K562 (cell line): ENCODE measurements around the gene ZBTB46. TPM values are rescaled to one million over a fixed set of nuclear protein-coding genes. Genes with fewer than 3 reads are reported as not detected.

Source experiments
- ATAC-seq: fragments of 200-7000 bp; cut with Tn5 transposase; 3 replicates; pipeline ENCODE4 v1.9.1; 2020; ENCODE audit warnings: moderate library complexity
- BruUV-seq: library from RNA; stranded (reverse); fragments of 400-500 nt; replicated peaks from 2 replicates; lab custom pipeline; 2021; lab: Mats Ljungman, UMichigan
- CTCF ChIA-PET: fragments of 300-600 bp; formaldehyde crosslinking; extraction: SDS; loops from one replicate; lab custom pipeline; 2021; ENCODE audit warnings: low intra/inter-chr PET ratio; lab: Yijun Ruan, JAX
- POLR2A ChIA-PET: fragments of 300-600, 350-650 bp; sonication (Branson Sonifier 250); formaldehyde crosslinking; extraction: SDS; loops from one replicate; lab custom pipeline; 2021; ENCODE audit warnings: antibody characterized with exemption, inconsistent platforms; lab: Yijun Ruan, JAX
- DNase-seq, 4 experiments: peaks; one replicate each; pipeline versions ENCODE4 v3.0.0 to v3.0.0-alpha.2; 2011 to 2018; ENCODE audit warnings: low spot score in 3 of 4, mixed read lengths in 3 of 4; ENCODE audit errors: extremely low read depth in 1 of 4
- FAIRE-seq: peaks from 2 replicates; lab custom pipeline; 2011; peaks lifted over from hg19 to GRCh38; lab: Jason Lieb, UNC
- H2AFZ ChIP-seq: 2 replicates; pipeline ENCODE4 v1.6.0; 2011; ENCODE audit warnings: low read depth, low read length, control low read depth, inconsistent platforms
- H3K27ac ChIP-seq: fragments of 200-600 bp; 3 replicates; pipeline ENCODE4 v1.8.0; 2011; ENCODE audit warnings: low read depth, mild to moderate bottlenecking, control low read depth, inconsistent platforms, low read length, moderate library complexity, mixed read lengths; ENCODE audit errors: extremely low read depth
- H3K27me3 ChIP-seq, 2 experiments: fragments of 300-600 bp in 1 of 2; 2 replicates in 1 of 2; 3 replicates in 1 of 2; pipeline versions ENCODE4 v1.6.0 to v1.8.0; 2011; ENCODE audit warnings: inconsistent platforms in 2 of 2, low read length in 2 of 2, mild to moderate bottlenecking in 1 of 2, mixed read lengths in 1 of 2, moderate library complexity in 1 of 2; ENCODE audit not compliant: control insufficient read depth in 2 of 2, insufficient read depth in 2 of 2
- H3K36me3 ChIP-seq: fragments of 300-600 bp; 3 replicates; pipeline ENCODE4 v1.8.0; 2011; ENCODE audit warnings: mild to moderate bottlenecking, low read length, inconsistent platforms; ENCODE audit not compliant: control insufficient read depth, insufficient read depth
- H3K4me1 ChIP-seq, 2 experiments: fragments of 200-600 bp in 1 of 2; replicated peaks in 1 of 2; 2 replicates in 1 of 2; 3 replicates in 1 of 2; pipeline versions ENCODE4 v1.5.1 to v1.8.0; 2011; ENCODE audit warnings: inconsistent platforms in 2 of 2, low read length in 2 of 2, mild to moderate bottlenecking in 1 of 2, mixed read lengths in 1 of 2, moderate library complexity in 1 of 2; ENCODE audit not compliant: control insufficient read depth in 2 of 2, insufficient read depth in 2 of 2
- H3K4me2 ChIP-seq: 2 replicates; pipeline ENCODE4 v1.6.1; 2011; ENCODE audit warnings: low read length, control low read depth, inconsistent platforms, mixed read lengths; ENCODE audit not compliant: insufficient read depth
- H3K4me3 ChIP-seq: fragments of 200-600 bp; sonication (generic), shearing (Covaris generic); 2 replicates; pipeline ENCODE4 v1.5.1; 2016; ENCODE audit warnings: control low read depth, inconsistent platforms
- H3K79me2 ChIP-seq: fragments of 200-600 bp; 3 replicates; pipeline ENCODE4 v1.8.0; 2011; ENCODE audit warnings: low read length, inconsistent platforms; ENCODE audit not compliant: control insufficient read depth, insufficient read depth
- H3K9ac ChIP-seq, 2 experiments: 2 replicates each; pipeline versions ENCODE4 v1.6.0 to v1.6.1; 2011; ENCODE audit warnings: low read depth in 2 of 2, low read length in 2 of 2, control low read depth in 1 of 2, inconsistent platforms in 1 of 2, mild to moderate bottlenecking in 1 of 2, mixed read lengths in 1 of 2; ENCODE audit not compliant: insufficient read depth in 1 of 2
- H3K9me1 ChIP-seq: one replicate; pipeline ENCODE4 v1.6.0; 2011; ENCODE audit warnings: inconsistent platforms, mild to moderate bottlenecking, low read length, moderate library complexity; ENCODE audit not compliant: control insufficient read depth, insufficient read depth
- H3K9me3 ChIP-seq: replicated peaks from 2 replicates; pipeline ENCODE4 v1.5.1; 2011; ENCODE audit warnings: low read depth, low read length, inconsistent platforms; ENCODE audit not compliant: control insufficient read depth, insufficient read depth
- H4K20me1 ChIP-seq: replicated peaks from 2 replicates; pipeline ENCODE4 v1.6.1; 2011; ENCODE audit warnings: low read length, inconsistent platforms, mixed read lengths; ENCODE audit not compliant: control insufficient read depth, insufficient read depth
- CBFA2T3 ChIP-seq: fragments of 450-650 bp; IDR thresholded peaks from 2 replicates; pipeline ENCODE4 v1.6.1; 2017
- EP300 ChIP-seq: IDR thresholded peaks from 2 replicates; pipeline ENCODE4 v1.6.1; 2012; ENCODE audit warnings: low read length, improper control_type of control experiment
- HCFC1 ChIP-seq: IDR thresholded peaks from 2 replicates; pipeline ENCODE4 v1.6.1; 2012; ENCODE audit warnings: low read depth, low read length, improper control_type of control experiment
- HMGN3 ChIP-seq: IDR thresholded peaks from 2 replicates; pipeline ENCODE4 v1.6.1; 2011; ENCODE audit warnings: borderline replicate concordance, low read depth, mild to moderate bottlenecking, mixed read lengths, low read length; ENCODE audit not compliant: insufficient read length; ENCODE audit errors: extremely low read depth
- MYC ChIP-seq, 2 experiments: fragments of 250-450 bp in 1 of 2; sonication (Bioruptor Pico) in 1 of 2; IDR thresholded peaks; 2 replicates each; pipeline versions ENCODE4 v1.5.1 to v1.6.1; 2012 to 2021; ENCODE audit warnings: low read depth in 2 of 2, borderline replicate concordance in 1 of 2, improper control_type of control experiment in 1 of 2, low read length in 1 of 2, mild to moderate bottlenecking in 1 of 2, moderate library complexity in 1 of 2
- RBM17 ChIP-seq: fragments of 200-400 bp; formaldehyde crosslinking; IDR thresholded peaks from 2 replicates; pipeline ENCODE4 v1.6.1; 2017; ENCODE audit warnings: low read depth, mild to moderate bottlenecking, low read length, borderline replicate concordance
- ZBTB1 ChIP-seq: sonication (generic); formaldehyde crosslinking; IDR thresholded peaks from 2 replicates; pipeline ENCODE4 v1.8.1; 2023; ENCODE audit warnings: missing genetic modification reagents, low read depth, mild to moderate bottlenecking, borderline replicate concordance
- ZNF41 ChIP-seq: fragments of 250-450 bp; sonication (Bioruptor Pico); conservative IDR thresholded peaks from 2 replicates; pipeline ENCODE4 v1.4.0; 2020; ENCODE audit warnings: mild to moderate bottlenecking
- WGBS: fragments of 100-300 bp; shearing (Covaris generic); methylation state at CpG from one replicate; pipeline ENCODE4 v1.1.6; 2016; ENCODE audit warnings: low coverage, mixed read lengths; ENCODE audit not compliant: insufficient coverage; ENCODE audit errors: missing lambda C conversion rate; 5-methylcytosine and 5-hydroxymethylcytosine counted together
- in situ Hi-C: fragments of 300-500 bp; cut with MboI; formaldehyde crosslinking; loops from 4 replicates; pipeline ENCODE4 v1.15.0; 2018; ENCODE audit warnings: inconsistent platforms, mixed read lengths
- intact Hi-C: fragments of 100-400 bp; cut with micrococcal nuclease; formaldehyde crosslinking; loops from 2 replicates; pipeline ENCODE4 v1.14.2; 2022
- polyA plus RNA-seq, 8 experiments: library from polyadenylated mRNA; depleted of rRNA in 4 of 8; stranded (reverse) in 5 of 8; unstranded in 3 of 8; fragments of >200 nt; fragmentation: Nextera tagmentation in 2 of 8; fragmentation: Illumina TruSeq in 1 of 8; extraction: Ambion mirVana in 2 of 8; extraction: Trizol in 1 of 8; gene quantifications; 2 replicates each; pipeline versions ENCODE4 v1.2.1 to v1.2.3, GENCODE V29; 2011 to 2014; ENCODE audit warnings: inconsistent platforms in 1 of 8, missing spikeins in 1 of 8
- total RNA-seq, 7 experiments: library from RNA; depleted of rRNA in 6 of 7; stranded (reverse); fragments of >200 nt in 6 of 7; fragmentation: Illumina TruSeq in 2 of 7; extraction: Trizol in 2 of 7; gene quantifications; 2 replicates each; pipeline versions ENCODE4 v1.2.1 to v1.2.3, GENCODE V29; 2011 to 2021; ENCODE audit warnings: low replicate concordance in 1 of 7
- TF ChIP-seq, protein P1 (sequence below), 2 experiments: fragments of 150-350 bp in 1 of 2; IDR thresholded peaks; 2 replicates each; pipeline ENCODE4 v1.6.1; 2012 to 2016; ENCODE audit warnings: low read depth in 2 of 2, low read length in 2 of 2, mild to moderate bottlenecking in 1 of 2, moderate library complexity in 1 of 2
- TF ChIP-seq, protein P2 (sequence below), 2 experiments: fragments of 450-650 bp in 1 of 2; sonication (generic) in 1 of 2; formaldehyde crosslinking in 1 of 2; IDR thresholded peaks in 1 of 2; conservative IDR thresholded peaks in 1 of 2; 2 replicates each; pipeline versions ENCODE4 v1.6.1 to v1.8.1; 2016 to 2023; ENCODE audit warnings: mild to moderate bottlenecking in 2 of 2, moderate library complexity in 2 of 2, inconsistent platforms in 1 of 2, missing genetic modification reagents in 1 of 2

Gene ZBTB46
- total and polyA plus RNA-seq, 9 of the 15 experiments (the other 6 are each of a cell fraction or from before 2014, with no cell fraction given): 0.29 to 4.1 (median 1.1) TPM

DNA sequence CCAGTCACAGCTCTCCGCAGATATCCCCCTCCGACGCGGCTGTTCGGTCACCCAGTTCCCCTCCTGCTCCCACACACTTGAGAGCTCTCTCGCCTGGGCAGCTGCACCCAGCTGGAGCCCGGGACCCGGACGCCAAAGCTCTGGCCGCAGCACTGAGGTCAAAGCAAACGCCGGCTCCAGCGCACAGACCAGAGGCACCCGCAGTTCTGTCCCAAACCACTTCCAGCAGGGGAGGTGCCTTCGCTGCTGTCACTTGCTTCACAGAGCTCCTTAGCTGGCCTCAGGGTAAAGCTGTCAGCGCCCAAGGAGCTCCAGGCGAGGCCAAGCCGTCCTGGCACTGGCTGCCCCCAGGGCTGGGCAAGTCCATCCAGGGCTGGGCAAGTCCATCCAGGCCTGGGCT is 63.6 kb downstream of the ZBTB46 start:
- peaks cover 0 to 9% of the 10 kb centered on the region in 2 experiments; a peak in 2 of 5 replicates for H3K27me3 ChIP-seq
- BruUV-seq: no TSS peak
- FAIRE-seq (no peak), DNase-seq (no peak), ATAC-seq (no peak)
- no peak overlapping the region for H2AFZ ChIP-seq
- H3K36me3 ChIP-seq: no peaks in the 10 kb centered on the region
- in situ Hi-C loops: no loop called here
- H3K4me2 ChIP-seq: no peak overlapping the region
- no peak for TF ChIP-seq ZBTB1 (CRISPR knock-in tag)
- TF ChIP-seq CBFA2T3: no peak
- TF ChIP-seq HMGN3: no peak
- TF ChIP-seq, protein P1, sequence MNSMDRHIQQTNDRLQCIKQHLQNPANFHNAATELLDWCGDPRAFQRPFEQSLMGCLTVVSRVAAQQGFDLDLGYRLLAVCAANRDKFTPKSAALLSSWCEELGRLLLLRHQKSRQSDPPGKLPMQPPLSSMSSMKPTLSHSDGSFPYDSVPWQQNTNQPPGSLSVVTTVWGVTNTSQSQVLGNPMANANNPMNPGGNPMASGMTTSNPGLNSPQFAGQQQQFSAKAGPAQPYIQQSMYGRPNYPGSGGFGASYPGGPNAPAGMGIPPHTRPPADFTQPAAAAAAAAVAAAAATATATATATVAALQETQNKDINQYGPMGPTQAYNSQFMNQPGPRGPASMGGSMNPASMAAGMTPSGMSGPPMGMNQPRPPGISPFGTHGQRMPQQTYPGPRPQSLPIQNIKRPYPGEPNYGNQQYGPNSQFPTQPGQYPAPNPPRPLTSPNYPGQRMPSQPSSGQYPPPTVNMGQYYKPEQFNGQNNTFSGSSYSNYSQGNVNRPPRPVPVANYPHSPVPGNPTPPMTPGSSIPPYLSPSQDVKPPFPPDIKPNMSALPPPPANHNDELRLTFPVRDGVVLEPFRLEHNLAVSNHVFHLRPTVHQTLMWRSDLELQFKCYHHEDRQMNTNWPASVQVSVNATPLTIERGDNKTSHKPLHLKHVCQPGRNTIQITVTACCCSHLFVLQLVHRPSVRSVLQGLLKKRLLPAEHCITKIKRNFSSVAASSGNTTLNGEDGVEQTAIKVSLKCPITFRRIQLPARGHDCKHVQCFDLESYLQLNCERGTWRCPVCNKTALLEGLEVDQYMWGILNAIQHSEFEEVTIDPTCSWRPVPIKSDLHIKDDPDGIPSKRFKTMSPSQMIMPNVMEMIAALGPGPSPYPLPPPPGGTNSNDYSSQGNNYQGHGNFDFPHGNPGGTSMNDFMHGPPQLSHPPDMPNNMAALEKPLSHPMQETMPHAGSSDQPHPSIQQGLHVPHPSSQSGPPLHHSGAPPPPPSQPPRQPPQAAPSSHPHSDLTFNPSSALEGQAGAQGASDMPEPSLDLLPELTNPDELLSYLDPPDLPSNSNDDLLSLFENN (IDR thresholded peaks at IDR 0.05; ENCODE audit: low read depth in 2 of 2, low read length in 2 of 2): no peak
- TF ChIP-seq MYC (IDR thresholded peaks at IDR 0.05; ENCODE audit: low read depth, low read length): no peak
- no peak for TF ChIP-seq MYC (CRISPR knock-in tag; IDR thresholded peaks at IDR 0.05; ENCODE audit: borderline replicate concordance, low read depth)
- TF ChIP-seq, protein P2, sequence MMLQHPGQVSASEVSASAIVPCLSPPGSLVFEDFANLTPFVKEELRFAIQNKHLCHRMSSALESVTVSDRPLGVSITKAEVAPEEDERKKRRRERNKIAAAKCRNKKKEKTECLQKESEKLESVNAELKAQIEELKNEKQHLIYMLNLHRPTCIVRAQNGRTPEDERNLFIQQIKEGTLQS (IDR thresholded peaks at IDR 0.05): no peak
- TF ChIP-seq, protein P2 (CRISPR knock-in tag; conservative IDR thresholded peaks at IDR 0.05): no peak
- TF ChIP-seq HCFC1: no peak
- no peak for TF ChIP-seq EP300
- no peak for TF ChIP-seq RBM17
- no peak for TF ChIP-seq ZNF41 (CRISPR knock-in tag)
- intact Hi-C loops: no loop called here
- H3K9ac ChIP-seq: peak overlapping the region in 1 of 2 experiments; percentile 41; a peak in 1 of 4 replicates
- no peaks in the 10 kb centered on the region for H3K9me1 ChIP-seq
- H4K20me1 ChIP-seq: no peaks in the 10 kb centered on the region
- no peak overlapping the region for H3K27ac ChIP-seq
- ChIA-PET POLR2A (interaction anchor here (0.6 kb wide), 1 partner anchor 13 kb away, joined by 3 read pairs; no protein-coding TSS in a partner anchor), CTCF (no interaction called here)
- H3K79me2 ChIP-seq: no peaks in the 10 kb centered on the region
- no peak overlapping the region for H3K4me3 ChIP-seq
- 21% methylated on average over 18 of the region's 18 CpGs for WGBS
- H3K9me3 ChIP-seq: no peaks in the 10 kb centered on the region
- H3K4me1 ChIP-seq: peaks cover 5 to 42% of the 10 kb centered on the region in 2 experiments; a peak in 3 of 5 replicates
